HepG2 (cell line): ENCODE data around the gene TM6SF1.

Source experiments
- DPF2 ChIP-seq: sonication (generic); formaldehyde crosslinking; IDR thresholded peaks from 2 replicates; pipeline ENCODE4 v1.4.0; 2020; ENCODE audit warnings: mild to moderate bottlenecking, low read depth, missing genetic modification reagents, borderline replicate concordance
- EP300 ChIP-seq, 3 experiments: sonication (generic) in 1 of 3; formaldehyde crosslinking in 1 of 3; IDR thresholded peaks; 2 replicates each; pipeline versions ENCODE4 v1.5.1 to v1.6.1; 2011 to 2020; ENCODE audit warnings: low read depth in 2 of 3, low read length in 2 of 3, borderline replicate concordance in 1 of 3, improper control_type of control experiment in 1 of 3, mild to moderate bottlenecking in 1 of 3, missing genetic modification reagents in 1 of 3, moderate library complexity in 1 of 3
- HMG20A ChIP-seq: IDR thresholded peaks from 2 replicates; pipeline ENCODE4 v1.6.1; 2016; ENCODE audit warnings: borderline replicate concordance
- NFE2L2 ChIP-seq: fragments of 150-350 bp; IDR thresholded peaks from 2 replicates; pipeline ENCODE4 v1.6.1; 2014; ENCODE audit warnings: low read length
- PAX8 ChIP-seq: sonication (generic); formaldehyde crosslinking; IDR thresholded peaks from 2 replicates; pipeline ENCODE4 v1.8.0; 2022; ENCODE audit warnings: mild to moderate bottlenecking, missing genetic modification reagents, borderline replicate concordance
- POLR2AphosphoS5 ChIP-seq: IDR thresholded peaks from 2 replicates; pipeline ENCODE4 v1.6.1; 2012; ENCODE audit warnings: low read depth, low read length
- SMARCC2 ChIP-seq: fragments of 450-650 bp; IDR thresholded peaks from 2 replicates; pipeline ENCODE4 v1.6.1; 2017; ENCODE audit warnings: antibody characterized with exemption, mild to moderate bottlenecking
- TCF12 ChIP-seq, 2 experiments: fragments of 450-650 bp in 1 of 2; sonication (generic) in 1 of 2; formaldehyde crosslinking in 1 of 2; IDR thresholded peaks; 2 replicates each; pipeline versions ENCODE4 v1.6.1 to v1.8.0; 2017 to 2022; ENCODE audit warnings: antibody characterized with exemption in 1 of 2, mild to moderate bottlenecking in 1 of 2, missing genetic modification reagents in 1 of 2, moderate library complexity in 1 of 2
- ZNF33A ChIP-seq: sonication (generic); formaldehyde crosslinking; IDR thresholded peaks from 2 replicates; pipeline ENCODE4 v1.5.1; 2020; ENCODE audit warnings: missing genetic modification reagents, mild to moderate bottlenecking, moderate library complexity, borderline replicate concordance
- ZNF709 ChIP-seq: sonication (generic); formaldehyde crosslinking; IDR thresholded peaks from 2 replicates; pipeline ENCODE4 v1.5.0; 2020; ENCODE audit warnings: mild to moderate bottlenecking, missing genetic modification reagents
- ZNF75D ChIP-seq: sonication (generic); formaldehyde crosslinking; IDR thresholded peaks from 2 replicates; pipeline ENCODE4 v1.8.1; 2023; ENCODE audit warnings: missing genetic modification reagents, mild to moderate bottlenecking, borderline replicate concordance
- TF ChIP-seq, protein P1 (sequence below): sonication (generic); formaldehyde crosslinking; IDR thresholded peaks from 2 replicates; pipeline ENCODE4 v1.5.0; 2020; ENCODE audit warnings: mild to moderate bottlenecking, missing genetic modification reagents, moderate library complexity

GRCh38 chr15:83144771-83145170, 37.3 kb downstream of the TM6SF1 start:
- TF ChIP-seq DPF2 (CRISPR knock-in tag), result no peak
- TF ChIP-seq PAX8 (CRISPR knock-in tag), result no peak
- TF ChIP-seq ZNF709, result no peak
- TF ChIP-seq TCF12 (IDR thresholded peaks at IDR 0.05), result no peak
- no peak for TF ChIP-seq TCF12 (CRISPR knock-in tag; IDR thresholded peaks at IDR 0.05)
- no peak for TF ChIP-seq EP300 (IDR thresholded peaks at IDR 0.05; ENCODE audit: low read depth in 2 of 2, low read length in 2 of 2)
- TF ChIP-seq EP300 (CRISPR knock-in tag; IDR thresholded peaks at IDR 0.05; ENCODE audit: borderline replicate concordance), result no peak
- no peak for TF ChIP-seq SMARCC2
- no peak for TF ChIP-seq NFE2L2
- TF ChIP-seq ZNF75D, result no peak
- TF ChIP-seq, protein P1, sequence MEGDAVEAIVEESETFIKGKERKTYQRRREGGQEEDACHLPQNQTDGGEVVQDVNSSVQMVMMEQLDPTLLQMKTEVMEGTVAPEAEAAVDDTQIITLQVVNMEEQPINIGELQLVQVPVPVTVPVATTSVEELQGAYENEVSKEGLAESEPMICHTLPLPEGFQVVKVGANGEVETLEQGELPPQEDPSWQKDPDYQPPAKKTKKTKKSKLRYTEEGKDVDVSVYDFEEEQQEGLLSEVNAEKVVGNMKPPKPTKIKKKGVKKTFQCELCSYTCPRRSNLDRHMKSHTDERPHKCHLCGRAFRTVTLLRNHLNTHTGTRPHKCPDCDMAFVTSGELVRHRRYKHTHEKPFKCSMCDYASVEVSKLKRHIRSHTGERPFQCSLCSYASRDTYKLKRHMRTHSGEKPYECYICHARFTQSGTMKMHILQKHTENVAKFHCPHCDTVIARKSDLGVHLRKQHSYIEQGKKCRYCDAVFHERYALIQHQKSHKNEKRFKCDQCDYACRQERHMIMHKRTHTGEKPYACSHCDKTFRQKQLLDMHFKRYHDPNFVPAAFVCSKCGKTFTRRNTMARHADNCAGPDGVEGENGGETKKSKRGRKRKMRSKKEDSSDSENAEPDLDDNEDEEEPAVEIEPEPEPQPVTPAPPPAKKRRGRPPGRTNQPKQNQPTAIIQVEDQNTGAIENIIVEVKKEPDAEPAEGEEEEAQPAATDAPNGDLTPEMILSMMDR (CRISPR knock-in tag), result no peak
- TF ChIP-seq POLR2AphosphoS5, result no peak
- TF ChIP-seq HMG20A (CRISPR knock-in tag), result no peak
- TF ChIP-seq ZNF33A (CRISPR knock-in tag), result no peak
